Tibial artery (tissue), 4 donors: ENCODE measurements around the gene FAM43A.

Experiments
- DNase-seq, 2 donors: peaks; one replicate each; pipeline ENCODE4 v3.0.0-alpha.2; 2019
- H3K27ac ChIP-seq, 2 donors: fragments of 200-600 bp; sonication (generic) in 1 of 2; 1 replicate in 1 of 2; 2 replicates in 1 of 2; pipeline ENCODE4 v1.5.1; 2018 to 2019; ENCODE audit warnings: mild to moderate bottlenecking in 1 of 2
- H3K27me3 ChIP-seq, 2 donors: fragments of 200-600 bp; sonication (generic) in 1 of 2; one replicate each; pipeline versions ENCODE4 v1.5.1 to v1.6.0; 2016 to 2019
- H3K36me3 ChIP-seq, 3 donors: fragments of 200-600 bp; sonication (generic) in 2 of 3; one replicate each; pipeline ENCODE4 v1.5.1; 2016 to 2019; ENCODE audit warnings: mild to moderate bottlenecking in 2 of 3
- H3K4me1 ChIP-seq, 4 donors: fragments of 200-600 bp; sonication (generic) in 2 of 4; 1 replicate in 3 of 4; 2 replicates in 1 of 4; pipeline ENCODE4 v1.5.1; 2016 to 2019
- H3K4me3 ChIP-seq, 2 donors: fragments of 200-600 bp; sonication (generic) in 1 of 2; 1 replicate in 1 of 2; 2 replicates in 1 of 2; pipeline ENCODE4 v1.5.1; 2018 to 2019; ENCODE audit warnings: mild to moderate bottlenecking in 2 of 2
- H3K9me3 ChIP-seq, 3 donors: fragments of 200-600 bp; sonication (generic) in 1 of 3; one replicate each; pipeline ENCODE4 v1.5.1; 2016 to 2019
- intact Hi-C: fragments of 100-400 bp; cut with DNase I; formaldehyde crosslinking; loops from one replicate; pipeline ENCODE4 v1.15.0; 2023; ENCODE audit warnings: low total_unique reads
- TF ChIP-seq, protein P1 (sequence below), 2 experiments: fragments of 200-600 bp in 1 of 2; fragments of 450-650 bp in 1 of 2; IDR thresholded peaks; one replicate each; pipeline ENCODE4 v1.5.1; 2017 to 2019; ENCODE audit warnings: antibody characterized with exemption in 2 of 2, mild to moderate bottlenecking in 1 of 2, moderate library complexity in 1 of 2

Gene FAM43A

DNA sequence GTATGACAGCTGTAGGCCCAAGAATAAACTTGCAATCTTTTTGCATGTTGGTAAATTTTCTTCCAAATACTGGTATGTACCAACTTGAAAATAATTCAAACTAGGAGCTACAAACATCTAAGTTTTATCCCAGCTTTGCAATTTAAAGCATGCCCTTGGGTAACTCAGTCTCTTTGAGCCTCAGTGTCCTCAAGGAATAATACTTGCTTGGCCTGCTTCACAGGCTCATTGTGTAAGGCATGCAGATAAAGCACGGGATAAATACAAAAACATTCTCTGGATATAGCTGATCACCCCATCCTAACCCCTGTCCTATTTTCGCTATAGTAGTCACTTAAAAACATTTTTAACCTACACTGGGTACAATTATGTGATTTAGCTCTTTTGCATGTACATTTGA is 42.9 kb upstream of the FAM43A start:
- DNase-seq = no peak
- intact Hi-C loops = no loop called here
- no peak overlapping the region for H3K4me3 ChIP-seq
- peaks cover 0 to 7% (median 6%) of the 10 kb centered on the region in 4 donors for H3K4me1 ChIP-seq
- H3K36me3 ChIP-seq = peaks cover 27 to 73% (median 51%) of the 10 kb centered on the region in 3 donors
- TF ChIP-seq, protein P1, sequence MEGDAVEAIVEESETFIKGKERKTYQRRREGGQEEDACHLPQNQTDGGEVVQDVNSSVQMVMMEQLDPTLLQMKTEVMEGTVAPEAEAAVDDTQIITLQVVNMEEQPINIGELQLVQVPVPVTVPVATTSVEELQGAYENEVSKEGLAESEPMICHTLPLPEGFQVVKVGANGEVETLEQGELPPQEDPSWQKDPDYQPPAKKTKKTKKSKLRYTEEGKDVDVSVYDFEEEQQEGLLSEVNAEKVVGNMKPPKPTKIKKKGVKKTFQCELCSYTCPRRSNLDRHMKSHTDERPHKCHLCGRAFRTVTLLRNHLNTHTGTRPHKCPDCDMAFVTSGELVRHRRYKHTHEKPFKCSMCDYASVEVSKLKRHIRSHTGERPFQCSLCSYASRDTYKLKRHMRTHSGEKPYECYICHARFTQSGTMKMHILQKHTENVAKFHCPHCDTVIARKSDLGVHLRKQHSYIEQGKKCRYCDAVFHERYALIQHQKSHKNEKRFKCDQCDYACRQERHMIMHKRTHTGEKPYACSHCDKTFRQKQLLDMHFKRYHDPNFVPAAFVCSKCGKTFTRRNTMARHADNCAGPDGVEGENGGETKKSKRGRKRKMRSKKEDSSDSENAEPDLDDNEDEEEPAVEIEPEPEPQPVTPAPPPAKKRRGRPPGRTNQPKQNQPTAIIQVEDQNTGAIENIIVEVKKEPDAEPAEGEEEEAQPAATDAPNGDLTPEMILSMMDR (IDR thresholded peaks at IDR 0.05) = no peak
- H3K9me3 ChIP-seq = no peaks in the 10 kb centered on the region
- H3K27ac ChIP-seq = no peak overlapping the region
- H3K27me3 ChIP-seq = no peaks in the 10 kb centered on the region

DNA sequence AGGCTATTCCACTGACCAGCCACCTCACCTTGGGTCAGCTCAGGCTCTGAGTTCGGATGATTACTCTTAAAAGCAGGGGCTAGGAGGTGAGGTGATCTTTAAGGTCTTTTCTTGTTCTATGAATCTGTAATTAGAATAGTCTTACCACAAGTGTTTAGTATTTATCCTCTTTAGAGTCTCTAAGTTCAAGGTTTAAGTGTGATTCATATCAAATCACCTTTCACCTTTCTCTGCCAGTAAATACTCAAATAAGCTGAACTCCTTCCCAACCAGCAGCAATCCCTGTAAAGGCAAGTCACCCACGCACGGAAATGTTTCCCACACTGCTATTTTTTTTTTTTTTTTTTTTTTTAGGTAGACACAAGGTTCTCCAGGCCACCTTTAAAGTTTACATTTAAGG is 37.9 kb upstream of the FAM43A start:
- Histone ChIP-seq H3K9me3 (no peaks in the 10 kb centered on the region), H3K36me3 (peaks cover 55 to 94% (median 79%) of the 10 kb centered on the region in 3 donors), H3K27ac (no peak overlapping the region), H3K27me3 (no peaks in the 10 kb centered on the region), H3K4me3 (no peak overlapping the region), H3K4me1 (no peaks in the 10 kb centered on the region)
- no peak for DNase-seq
- intact Hi-C loops = no loop called here
- TF ChIP-seq, protein P1 (IDR thresholded peaks at IDR 0.05) = no peak

DNA sequence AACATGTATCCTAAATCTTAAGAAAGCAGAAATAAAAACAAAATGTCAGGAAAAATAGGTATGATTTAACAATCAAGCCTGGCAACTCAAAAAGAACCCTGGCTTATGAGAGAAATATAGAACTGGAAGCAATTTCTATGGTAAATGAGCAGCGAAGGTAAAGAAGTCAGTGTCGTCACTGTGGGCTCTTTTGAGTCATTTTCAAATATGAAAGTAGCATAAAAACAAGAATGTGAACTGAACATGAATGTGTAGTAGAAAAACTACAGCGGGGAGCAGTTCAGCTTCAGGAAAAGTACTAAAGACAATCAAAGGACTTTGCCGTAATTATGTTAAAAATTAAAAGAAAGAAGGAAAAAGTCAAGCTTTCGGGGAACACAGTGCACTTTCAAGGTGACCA is 31.2 kb upstream of the FAM43A start:
- peaks cover 57 to 77% (median 64%) of the 10 kb centered on the region in 3 donors for H3K36me3 ChIP-seq
- no peaks in the 10 kb centered on the region for H3K27me3 ChIP-seq
- no peaks in the 10 kb centered on the region for H3K9me3 ChIP-seq
- H3K4me1 ChIP-seq = no peaks in the 10 kb centered on the region
- TF ChIP-seq, protein P1 (IDR thresholded peaks at IDR 0.05) = no peak
- DNase-seq = no peak
- intact Hi-C loops = no loop called here
- H3K27ac ChIP-seq = no peak overlapping the region
- H3K4me3 ChIP-seq = no peak overlapping the region

DNA sequence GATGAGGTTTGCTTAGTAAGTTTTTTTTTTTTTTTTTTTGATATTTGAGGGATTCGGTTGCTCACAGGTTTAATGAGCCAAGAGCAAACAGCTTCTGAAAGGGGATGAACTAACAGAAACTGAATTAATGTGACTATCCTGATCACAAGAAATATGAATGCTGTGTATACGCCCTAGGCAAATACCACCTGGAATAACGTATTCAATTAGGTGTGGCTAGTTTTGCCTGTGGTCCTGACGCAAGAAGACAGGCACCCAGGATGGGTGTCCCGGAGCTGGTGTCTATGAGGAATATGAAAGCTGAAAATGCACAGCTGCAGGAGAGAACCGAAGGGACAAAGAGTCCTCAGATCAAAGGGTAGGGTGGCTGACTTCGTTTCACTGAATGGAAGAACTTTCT is 28.2 kb upstream of the FAM43A start:
- Histone ChIP-seq H3K4me3 (no peak overlapping the region), H3K4me1 (no peaks in the 10 kb centered on the region), H3K36me3 (peaks cover 40 to 73% (median 42%) of the 10 kb centered on the region in 3 donors), H3K27me3 (no peaks in the 10 kb centered on the region), H3K9me3 (no peaks in the 10 kb centered on the region), H3K27ac (no peak overlapping the region)
- no peak for DNase-seq
- intact Hi-C loops = no loop called here
- TF ChIP-seq, protein P1 (IDR thresholded peaks at IDR 0.05) = no peak

DNA sequence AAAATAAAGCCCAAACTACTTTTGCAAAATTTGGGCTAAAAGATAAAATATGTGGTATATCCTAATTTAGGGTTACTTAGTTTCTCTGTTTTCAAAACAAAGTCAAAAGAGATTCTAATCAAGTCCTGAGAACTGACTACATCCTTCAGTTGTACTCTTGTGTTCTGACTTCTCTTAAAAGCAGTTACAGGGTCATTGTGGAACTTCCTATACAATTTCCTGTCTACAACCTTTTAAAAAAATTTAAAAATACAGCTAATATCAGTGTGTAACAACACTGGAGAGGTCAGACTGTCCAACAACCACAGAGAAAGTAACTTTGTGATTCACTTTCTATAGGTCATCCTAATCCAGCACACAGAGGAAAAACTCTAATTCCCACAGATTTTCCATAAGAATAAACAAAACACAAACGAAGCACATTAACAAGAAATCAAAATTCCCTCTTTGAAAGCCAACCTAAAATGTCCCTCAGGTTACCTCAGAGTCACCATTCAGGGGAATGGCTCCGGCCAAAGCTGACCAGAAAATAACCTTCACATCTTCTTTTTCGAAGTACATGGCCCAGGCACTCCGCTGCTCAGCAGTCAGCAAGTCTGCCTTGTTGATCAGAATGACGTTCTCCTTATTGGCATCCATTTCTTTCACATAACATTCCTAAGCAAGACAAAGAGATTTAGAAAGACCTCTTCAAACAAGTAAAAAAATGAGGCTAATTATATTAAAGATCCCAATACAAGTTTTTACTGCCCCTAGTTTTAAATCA is 27.0 kb upstream of the FAM43A start:
- no peak overlapping the region for H3K4me3 ChIP-seq
- intact Hi-C loops = no loop called here

More for the DNA sequence above, 27.0 kb upstream of the FAM43A start:
- Histone ChIP-seq H3K27ac (no peak overlapping the region), H3K27me3 (no peaks in the 10 kb centered on the region), H3K36me3 (peaks cover 33 to 70% (median 38%) of the 10 kb centered on the region in 3 donors), H3K4me1 (no peaks in the 10 kb centered on the region), H3K9me3 (no peaks in the 10 kb centered on the region)
- TF ChIP-seq, protein P1 (IDR thresholded peaks at IDR 0.05) = no peak
- no peak for DNase-seq
